ENCODE measurements around the gene CYSLTR1. TPM values are rescaled to one million over a fixed set of nuclear protein-coding genes. Genes with fewer than 3 reads are reported as not detected.

CYSLTR1 gene
- total RNA-seq, 1 experiment from 2014 or later: not detected

- Histone ChIP-seq H3K4me3 (ENCODE audit: low read depth, low read length) (no peak overlapping the region), H3K4me1 (no peaks in the 10 kb centered on the region), H3K36me3 (ENCODE audit: control insufficient read depth, insufficient read depth, low read length) (no peaks in the 10 kb centered on the region), H3K9me3 (no peaks in the 10 kb centered on the region), H3K27me3 (replicated peaks; ENCODE audit: control insufficient read depth, insufficient read depth, low read length) (no peaks in the 10 kb centered on the region)
- intact Hi-C loops (cut with micrococcal nuclease; ENCODE audit: unreplicated experiment): no loop called here
- Mint-ChIP-seq H3K36me3 (ENCODE audit: insufficient read depth, unreplicated experiment) (no peaks in the 10 kb centered on the region), H3K9me3 (ENCODE audit: unreplicated experiment) (no peaks in the 10 kb centered on the region), H3K27me3 (ENCODE audit: insufficient read depth, unreplicated experiment) (no peaks in the 10 kb centered on the region), H3K27ac (ENCODE audit: unreplicated experiment) (no peak overlapping the region), H3K4me3 (ENCODE audit: unreplicated experiment) (no peak overlapping the region), H3K4me1 (ENCODE audit: low read depth, unreplicated experiment) (no peaks in the 10 kb centered on the region)
- BruUV-seq (replicated peaks): no TSS peak
- POLR2A ChIA-PET: no interaction called here
- TF ChIP-seq, protein P1, sequence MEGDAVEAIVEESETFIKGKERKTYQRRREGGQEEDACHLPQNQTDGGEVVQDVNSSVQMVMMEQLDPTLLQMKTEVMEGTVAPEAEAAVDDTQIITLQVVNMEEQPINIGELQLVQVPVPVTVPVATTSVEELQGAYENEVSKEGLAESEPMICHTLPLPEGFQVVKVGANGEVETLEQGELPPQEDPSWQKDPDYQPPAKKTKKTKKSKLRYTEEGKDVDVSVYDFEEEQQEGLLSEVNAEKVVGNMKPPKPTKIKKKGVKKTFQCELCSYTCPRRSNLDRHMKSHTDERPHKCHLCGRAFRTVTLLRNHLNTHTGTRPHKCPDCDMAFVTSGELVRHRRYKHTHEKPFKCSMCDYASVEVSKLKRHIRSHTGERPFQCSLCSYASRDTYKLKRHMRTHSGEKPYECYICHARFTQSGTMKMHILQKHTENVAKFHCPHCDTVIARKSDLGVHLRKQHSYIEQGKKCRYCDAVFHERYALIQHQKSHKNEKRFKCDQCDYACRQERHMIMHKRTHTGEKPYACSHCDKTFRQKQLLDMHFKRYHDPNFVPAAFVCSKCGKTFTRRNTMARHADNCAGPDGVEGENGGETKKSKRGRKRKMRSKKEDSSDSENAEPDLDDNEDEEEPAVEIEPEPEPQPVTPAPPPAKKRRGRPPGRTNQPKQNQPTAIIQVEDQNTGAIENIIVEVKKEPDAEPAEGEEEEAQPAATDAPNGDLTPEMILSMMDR (IDR thresholded peaks at IDR 0.05; ENCODE audit: insufficient read depth in 1 of 2, low read depth in 1 of 2, low read length in 1 of 2, severe bottlenecking in 1 of 2, unreplicated experiment in 1 of 2): no peak
- CTCF ChIA-PET: no interaction called here
- DNase-seq: no peak
Observed at GRCh38 chrX:78314561-78314960, 12.8 kb downstream of the CYSLTR1 start.

DNA sequence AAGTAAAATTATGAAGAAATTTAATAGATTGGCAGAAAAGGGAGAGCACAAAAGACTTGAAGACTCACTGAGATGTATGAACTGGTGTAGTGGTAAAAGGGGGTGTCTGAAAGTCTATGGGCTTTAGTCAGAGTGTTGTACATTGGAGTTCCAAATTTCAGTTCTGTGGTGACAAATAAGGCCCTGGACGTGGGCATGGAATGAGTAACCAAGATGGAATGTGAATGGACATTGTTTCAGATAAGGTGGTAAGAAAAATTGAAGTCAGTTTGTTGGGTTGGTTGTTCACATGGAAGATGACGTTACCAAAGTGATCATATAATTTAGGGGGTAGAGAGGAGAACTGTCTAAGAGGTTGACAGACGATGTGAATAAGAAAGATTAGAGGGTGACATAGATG lies 13.9 kb downstream of the CYSLTR1 start:
- H3K4me3 ChIP-seq (ENCODE audit: low read depth, low read length): no peak overlapping the region
- BruUV-seq (replicated peaks): no TSS peak
- H3K4me1 ChIP-seq: no peaks in the 10 kb centered on the region
- H3K27me3 ChIP-seq (replicated peaks; ENCODE audit: control insufficient read depth, insufficient read depth, low read length): no peaks in the 10 kb centered on the region
- DNase-seq: no peak
- no peaks in the 10 kb centered on the region for H3K36me3 ChIP-seq (ENCODE audit: control insufficient read depth, insufficient read depth, low read length)
- H3K9me3 ChIP-seq: no peaks in the 10 kb centered on the region
- Mint-ChIP-seq H3K9me3 (ENCODE audit: unreplicated experiment) (no peaks in the 10 kb centered on the region), H3K4me3 (ENCODE audit: unreplicated experiment) (no peak overlapping the region), H3K27me3 (ENCODE audit: insufficient read depth, unreplicated experiment) (no peaks in the 10 kb centered on the region), H3K36me3 (ENCODE audit: insufficient read depth, unreplicated experiment) (no peaks in the 10 kb centered on the region), H3K4me1 (ENCODE audit: low read depth, unreplicated experiment) (no peaks in the 10 kb centered on the region), H3K27ac (ENCODE audit: unreplicated experiment) (no peak overlapping the region)
- CTCF ChIA-PET: no interaction called here
- intact Hi-C loops (cut with micrococcal nuclease; ENCODE audit: unreplicated experiment): no loop called here
- TF ChIP-seq, protein P1 (IDR thresholded peaks at IDR 0.05; ENCODE audit: insufficient read depth in 1 of 2, low read depth in 1 of 2, low read length in 1 of 2, severe bottlenecking in 1 of 2, unreplicated experiment in 1 of 2): no peak
- POLR2A ChIA-PET: no interaction called here

GRCh38 chrX:78307665-78308064 lies 19.7 kb downstream of the CYSLTR1 start:
- intact Hi-C loops (cut with micrococcal nuclease; ENCODE audit: unreplicated experiment): no loop called here
- ChIA-PET CTCF (no interaction called here), POLR2A (no interaction called here)
- no peak overlapping the region for H3K4me3 Mint-ChIP-seq (ENCODE audit: unreplicated experiment)
- no peaks in the 10 kb centered on the region for H3K27me3 Mint-ChIP-seq (ENCODE audit: insufficient read depth, unreplicated experiment)
- no peaks in the 10 kb centered on the region for H3K9me3 Mint-ChIP-seq (ENCODE audit: unreplicated experiment)
- Histone ChIP-seq H3K36me3 (ENCODE audit: control insufficient read depth, insufficient read depth, low read length) (no peaks in the 10 kb centered on the region), H3K4me1 (no peaks in the 10 kb centered on the region), H3K9me3 (no peaks in the 10 kb centered on the region), H3K4me3 (ENCODE audit: low read depth, low read length) (no peak overlapping the region), H3K27me3 (replicated peaks; ENCODE audit: control insufficient read depth, insufficient read depth, low read length) (no peaks in the 10 kb centered on the region)
- no TSS peak for BruUV-seq (replicated peaks)
- H3K36me3 Mint-ChIP-seq (ENCODE audit: insufficient read depth, unreplicated experiment): no peaks in the 10 kb centered on the region
- H3K27ac Mint-ChIP-seq (ENCODE audit: unreplicated experiment): no peak overlapping the region
- TF ChIP-seq, protein P1 (IDR thresholded peaks at IDR 0.05; ENCODE audit: insufficient read depth in 1 of 2, low read depth in 1 of 2, low read length in 1 of 2, severe bottlenecking in 1 of 2, unreplicated experiment in 1 of 2): no peak
- DNase-seq: no peak
- no peaks in the 10 kb centered on the region for H3K4me1 Mint-ChIP-seq (ENCODE audit: low read depth, unreplicated experiment)
